HepG2 (cell line): ENCODE results near the gene FAM3D. TPM values are rescaled to one million over a fixed set of nuclear protein-coding genes. Genes with fewer than 3 reads are reported as not detected.

Experiments used
- ATAC-seq: fragments of 200-7000 bp; cut with Tn5 transposase; 3 replicates; pipeline ENCODE4 v1.9.1; 2020; ENCODE audit warnings: mild to moderate bottlenecking, moderate library complexity
- BruUV-seq: library from RNA; stranded (reverse); fragments of 400-500 nt; replicated peaks from 2 replicates; lab custom pipeline; 2021; lab: Mats Ljungman, UMichigan
- CTCF ChIA-PET: fragments of 300-600 bp; formaldehyde crosslinking; extraction: SDS; loops from one replicate; lab custom pipeline; 2021; ENCODE audit warnings: low total read pairs, inconsistent platforms, low intra/inter-chr PET ratio; lab: Yijun Ruan, JAX
- POLR2A ChIA-PET: fragments of 350-600 bp; sonication (Branson Sonifier 250); formaldehyde crosslinking; loops from one replicate; lab custom pipeline; 2020; ENCODE audit warnings: antibody characterized with exemption, inconsistent platforms; lab: Yijun Ruan, JAX
- DNase-seq: peaks from one replicate; pipeline ENCODE4 v3.0.0-alpha.2; 2015; ENCODE audit warnings: low spot score
- FAIRE-seq: peaks from 3 replicates; lab custom pipeline; 2011; peaks lifted over from hg19 to GRCh38; lab: Jason Lieb, UNC
- H2AFZ ChIP-seq: one replicate; pipeline ENCODE4 v1.6.1; 2011; ENCODE audit warnings: low read length, inconsistent platforms
- H3K27ac ChIP-seq: fragments of 300-600 bp; 3 replicates; pipeline ENCODE4 v1.8.0; 2011; ENCODE audit warnings: mixed run types, mild to moderate bottlenecking, mixed read lengths, low read length, inconsistent platforms; ENCODE audit not compliant: insufficient read depth; ENCODE audit errors: extremely low read length
- H3K27me3 ChIP-seq, 2 experiments: fragments of 200-600 bp in 1 of 2; 2 replicates in 1 of 2; 3 replicates in 1 of 2; pipeline versions ENCODE4 v1.6.0 to v1.8.0; 2011; ENCODE audit warnings: low read length in 2 of 2, mild to moderate bottlenecking in 2 of 2, moderate library complexity in 2 of 2, inconsistent platforms in 1 of 2; ENCODE audit not compliant: insufficient read depth in 2 of 2, control insufficient read depth in 1 of 2
- H3K36me3 ChIP-seq, 2 experiments: fragments of 200-600 bp in 1 of 2; replicated peaks in 1 of 2; 2 replicates in 1 of 2; 3 replicates in 1 of 2; pipeline versions ENCODE4 v1.5.1 to v1.8.0; 2011; ENCODE audit warnings: low read length in 2 of 2, inconsistent platforms in 1 of 2; ENCODE audit not compliant: insufficient read depth in 2 of 2, control insufficient read depth in 1 of 2
- H3K4me1 ChIP-seq: 2 replicates; pipeline ENCODE4 v1.5.1; 2012; ENCODE audit warnings: low read length, inconsistent platforms; ENCODE audit not compliant: insufficient read depth
- H3K4me2 ChIP-seq: 2 replicates; pipeline ENCODE4 v1.6.0; 2011; ENCODE audit warnings: low read depth, low read length, inconsistent platforms
- H3K4me3 ChIP-seq, 3 experiments: fragments of 200-600 bp in 1 of 3; sonication (generic), shearing (Covaris generic) in 1 of 3; replicated peaks in 1 of 3; 2 replicates each; pipeline ENCODE4 v1.5.1; 2011 to 2016; ENCODE audit warnings: low read length in 3 of 3, inconsistent platforms in 2 of 3, low read depth in 2 of 3, mild to moderate bottlenecking in 2 of 3, control low read depth in 1 of 3, mixed read lengths in 1 of 3; ENCODE audit not compliant: insufficient read depth in 1 of 3
- H3K79me2 ChIP-seq: one replicate; pipeline ENCODE4 v1.6.1; 2011; ENCODE audit warnings: low read length, inconsistent platforms; ENCODE audit not compliant: insufficient read depth
- H3K9ac ChIP-seq: 2 replicates; pipeline ENCODE4 v1.6.0; 2011; ENCODE audit warnings: mild to moderate bottlenecking, low read depth, low read length, inconsistent platforms; ENCODE audit not compliant: insufficient read depth
- H3K9me3 ChIP-seq: 2 replicates; pipeline ENCODE4 v1.5.1; 2012; ENCODE audit warnings: mild to moderate bottlenecking, low read length
- H4K20me1 ChIP-seq: 2 replicates; pipeline ENCODE4 v1.6.0; 2011; ENCODE audit warnings: inconsistent platforms, mild to moderate bottlenecking, low read length, moderate library complexity; ENCODE audit not compliant: insufficient read depth
- ASH2L ChIP-seq: fragments of 300-600, 200-600 bp; sonication (generic); IDR thresholded peaks from 2 replicates; pipeline ENCODE4 v1.7.0; 2017; ENCODE audit warnings: low read depth, mild to moderate bottlenecking, moderate library complexity, mixed read lengths, low read length; ENCODE audit not compliant: insufficient read length
- BATF2 ChIP-seq: sonication (generic); formaldehyde crosslinking; IDR thresholded peaks from 2 replicates; pipeline ENCODE4 v1.8.0; 2022; ENCODE audit warnings: mild to moderate bottlenecking, missing genetic modification reagents, moderate library complexity
- ETV5 ChIP-seq: IDR thresholded peaks from 2 replicates; pipeline ENCODE4 v1.6.1; 2018; ENCODE audit warnings: missing biosample characterization, missing genetic modification reagents, inconsistent platforms, borderline replicate concordance
- HOXA9 ChIP-seq: sonication (generic); formaldehyde crosslinking; IDR thresholded peaks from 2 replicates; pipeline ENCODE4 v1.8.1; 2022; ENCODE audit warnings: missing genetic modification reagents, mild to moderate bottlenecking, moderate library complexity, borderline replicate concordance
- NFATC3 ChIP-seq: sonication (generic); formaldehyde crosslinking; IDR thresholded peaks from 2 replicates; pipeline ENCODE4 v1.5.1; 2020; ENCODE audit warnings: mild to moderate bottlenecking, missing genetic modification reagents
- SMYD3 ChIP-seq: sonication (generic); formaldehyde crosslinking; IDR thresholded peaks from 2 replicates; pipeline ENCODE4 v1.8.1; 2023; ENCODE audit warnings: mild to moderate bottlenecking, missing genetic modification reagents
- TGIF2 ChIP-seq: IDR thresholded peaks from 2 replicates; pipeline ENCODE4 v1.6.1; 2016; ENCODE audit warnings: control low read depth, missing compliant biosample characterization
- ZNF20 ChIP-seq: sonication (generic); formaldehyde crosslinking; IDR thresholded peaks from 2 replicates; pipeline ENCODE4 v1.4.0; 2020; ENCODE audit warnings: mild to moderate bottlenecking, moderate library complexity, missing genetic modification reagents
- ZNF558 ChIP-seq: sonication (generic); formaldehyde crosslinking; IDR thresholded peaks from 2 replicates; pipeline ENCODE4 v1.9.0; 2022; ENCODE audit warnings: mild to moderate bottlenecking, missing genetic modification reagents, borderline replicate concordance
- WGBS: methylation state at CpG from one replicate; pipeline ENCODE4 v1.1.6; 2017; ENCODE audit warnings: low lambda C conversion rate; 5-methylcytosine and 5-hydroxymethylcytosine counted together
- in situ Hi-C: cut with HindIII; loops from 2 replicates; pipeline ENCODE4 v1.10.0; 2017; ENCODE audit warnings: low pct_unique_long_range_greater_than_20kb; ENCODE audit not compliant: extremely low pct_ligation_motif_present
- intact Hi-C: fragments of 100-400 bp; cut with micrococcal nuclease; formaldehyde crosslinking; loops from one replicate; pipeline ENCODE4 v1.10.0; 2022; ENCODE audit not compliant: unreplicated experiment
- polyA plus RNA-seq, 8 experiments: library from polyadenylated mRNA; depleted of rRNA in 3 of 8; stranded (reverse) in 7 of 8; unstranded in 1 of 8; fragments of >200 nt; fragmentation: Illumina TruSeq in 4 of 8; extraction: Trizol in 4 of 8; gene quantifications; 2 replicates each; pipeline versions ENCODE4 v1.2.1 to v1.2.3, GENCODE V29; 2011 to 2016; ENCODE audit warnings: low read depth in 4 of 8, missing spikeins in 1 of 8, mixed read lengths in 1 of 8; ENCODE audit not compliant: insufficient read depth in 1 of 8
- total RNA-seq, 5 experiments: library from RNA; depleted of rRNA; stranded (reverse); fragments of >200 nt; fragmentation: Illumina TruSeq; extraction: Trizol; gene quantifications; 2 replicates each; pipeline ENCODE4 v1.2.3, GENCODE V29; 2016; ENCODE audit warnings: low read depth in 1 of 5

The FAM3D gene
- total and polyA plus RNA-seq, 2 of the 13 experiments (the other 11 are each of a cell fraction or from before 2014, with no cell fraction given), result not detected

GRCh38 chr3:58584690-58585004 is 81.9 kb downstream of the FAM3D start:
- peak overlapping the region; percentile 88 for H2AFZ ChIP-seq
- peak overlapping the region; percentile 93 for H3K4me2 ChIP-seq
- no peak for FAIRE-seq
- peaks cover 1 to 9% of the 10 kb centered on the region in 2 experiments; a peak in 3 of 5 replicates for H3K27me3 ChIP-seq
- ChIA-PET CTCF (no interaction called here), POLR2A (interaction anchor here (1.1 kb wide), 1 partner anchor 55 kb away, joined by 3 read pairs; no protein-coding TSS in a partner anchor)
- no peaks in the 10 kb centered on the region for H4K20me1 ChIP-seq
- ATAC-seq, result peak; percentile 29
- H3K9me3 ChIP-seq, result no peaks in the 10 kb centered on the region
- no TSS peak for BruUV-seq
- TF ChIP-seq BATF2 (CRISPR knock-in tag), result no peak
- no peak for TF ChIP-seq ETV5 (CRISPR knock-in tag)
- peak; percentile 36; the same call in 1 of the 2 replicates for TF ChIP-seq HOXA9 (CRISPR knock-in tag)
- peak; percentile 16 for TF ChIP-seq ASH2L
- TF ChIP-seq TGIF2, result no peak
- TF ChIP-seq NFATC3 (CRISPR knock-in tag), result no peak
- no peak for TF ChIP-seq ZNF558
- TF ChIP-seq SMYD3 (CRISPR knock-in tag), result no peak
- peak; percentile 98 for TF ChIP-seq ZNF20
- no peaks in the 10 kb centered on the region for H3K79me2 ChIP-seq
- H3K36me3 ChIP-seq, result no peaks in the 10 kb centered on the region
- H3K27ac ChIP-seq, result no peak overlapping the region
- WGBS, result 3% methylated on average over 10 of the region's 10 CpGs
- in situ Hi-C loops, result no loop called here
- H3K4me3 ChIP-seq, result peak overlapping the region; percentile 61 to 81 (median 74)
- peak overlapping the region; percentile 42; the same call in 1 of the 2 replicates for H3K9ac ChIP-seq
- no peak for DNase-seq
- H3K4me1 ChIP-seq, result peaks cover 27% of the 10 kb centered on the region
- intact Hi-C loops, result no loop called here

Other genes starting within 250 kb of the FAM3D start
- gene PDHB, start 232.9 kb downstream of the FAM3D start, total RNA-seq (2016; rRNA removed; fragmentation: Illumina TruSeq; extraction: Trizol), result 153 and 229 TPM in 2 replicates
- gene PDHB, start 232.9 kb downstream of the FAM3D start, polyA plus RNA-seq (2011; rRNA removed), result 97.1 and 108 TPM in 2 replicates
- 14.0 and 14.2 TPM in 2 replicates for gene KCTD6, start 174.7 kb downstream of the FAM3D start, total RNA-seq (2016; rRNA removed; fragmentation: Illumina TruSeq; extraction: Trizol)
- gene KCTD6, start 174.7 kb downstream of the FAM3D start, polyA plus RNA-seq (2011; rRNA removed), result 12.0 and 13.4 TPM in 2 replicates
- 41.1 and 42.6 TPM in 2 replicates for gene ACOX2, start 129.6 kb downstream of the FAM3D start, total RNA-seq (2016; rRNA removed; fragmentation: Illumina TruSeq; extraction: Trizol)
- 98.5 and 105 TPM in 2 replicates for gene ACOX2, start 129.6 kb downstream of the FAM3D start, polyA plus RNA-seq (2011; rRNA removed)
- gene FAM107A, start 89.4 kb downstream of the FAM3D start, total RNA-seq (2016; rRNA removed; fragmentation: Illumina TruSeq; extraction: Trizol), result not detected in 2 replicates
- not detected in 2 replicates for gene FAM107A, start 89.4 kb downstream of the FAM3D start, polyA plus RNA-seq (2011; rRNA removed)